Keratinocyte (primary cell): Measurements from ENCODE around the gene COL25A1.

Experiments used
- EZH2 ChIP-seq: IDR thresholded peaks from one replicate; pipeline ENCODE4 v1.6.1; 2012; ENCODE audit warnings: inconsistent platforms, mild to moderate bottlenecking, low read length, moderate library complexity
- TF ChIP-seq, protein P1 (sequence below), 3 experiments: IDR thresholded peaks in 1 of 3; conservative IDR thresholded peaks in 1 of 3; optimal IDR thresholded peaks in 1 of 3; 2 replicates in 2 of 3; 3 replicates in 1 of 3; pipeline versions ENCODE3 to v1.5.1; 2011; ENCODE audit warnings: low read length in 3 of 3, mild to moderate bottlenecking in 3 of 3, moderate library complexity in 2 of 3, control low read depth in 1 of 3, inconsistent platforms in 1 of 3; ENCODE audit not compliant: insufficient read depth in 2 of 3; ENCODE audit errors: extremely low read depth in 1 of 3

DNA sequence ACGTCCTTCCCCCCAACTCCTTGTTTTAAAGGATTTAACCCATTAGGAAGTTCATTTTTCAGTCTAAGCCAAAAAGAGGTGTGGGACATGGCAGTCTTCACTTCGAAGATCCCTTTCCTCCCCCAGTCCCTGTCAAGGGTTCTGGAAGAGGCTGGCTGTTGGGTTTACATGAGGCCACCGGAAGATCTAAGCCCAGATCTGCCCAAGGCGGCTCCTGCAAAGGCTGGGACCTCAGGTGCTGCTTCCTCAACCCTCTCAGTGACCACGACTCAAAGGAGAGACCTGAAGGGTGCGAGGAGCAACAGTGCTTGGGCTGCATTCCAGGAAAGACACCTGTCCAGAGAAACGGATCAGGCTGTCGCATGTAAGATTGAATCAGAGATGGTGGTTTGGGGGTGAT, 516.1 kb downstream of the COL25A1 start:
- TF ChIP-seq, protein P1, sequence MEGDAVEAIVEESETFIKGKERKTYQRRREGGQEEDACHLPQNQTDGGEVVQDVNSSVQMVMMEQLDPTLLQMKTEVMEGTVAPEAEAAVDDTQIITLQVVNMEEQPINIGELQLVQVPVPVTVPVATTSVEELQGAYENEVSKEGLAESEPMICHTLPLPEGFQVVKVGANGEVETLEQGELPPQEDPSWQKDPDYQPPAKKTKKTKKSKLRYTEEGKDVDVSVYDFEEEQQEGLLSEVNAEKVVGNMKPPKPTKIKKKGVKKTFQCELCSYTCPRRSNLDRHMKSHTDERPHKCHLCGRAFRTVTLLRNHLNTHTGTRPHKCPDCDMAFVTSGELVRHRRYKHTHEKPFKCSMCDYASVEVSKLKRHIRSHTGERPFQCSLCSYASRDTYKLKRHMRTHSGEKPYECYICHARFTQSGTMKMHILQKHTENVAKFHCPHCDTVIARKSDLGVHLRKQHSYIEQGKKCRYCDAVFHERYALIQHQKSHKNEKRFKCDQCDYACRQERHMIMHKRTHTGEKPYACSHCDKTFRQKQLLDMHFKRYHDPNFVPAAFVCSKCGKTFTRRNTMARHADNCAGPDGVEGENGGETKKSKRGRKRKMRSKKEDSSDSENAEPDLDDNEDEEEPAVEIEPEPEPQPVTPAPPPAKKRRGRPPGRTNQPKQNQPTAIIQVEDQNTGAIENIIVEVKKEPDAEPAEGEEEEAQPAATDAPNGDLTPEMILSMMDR (optimal IDR thresholded peaks at IDR 0.05 in 1 of 3, IDR thresholded peaks at IDR 0.05 in 1 of 3, conservative IDR thresholded peaks at IDR 0.05 in 1 of 3; ENCODE audit: extremely low read depth in 1 of 3, insufficient read depth in 2 of 3, low read length in 3 of 3), result no peak
- no peak for TF ChIP-seq EZH2
